IPS-18a (cell line): ENCODE results near the gene LNPK.
"Not testable (repeated sequence)": the region's sequence is repeated elsewhere in the genome, so short reads cannot be mapped to it uniquely, and the experiment has no call there.

Experiments
- H3K27ac ChIP-seq: one replicate; pipeline ENCODE4 v1.5.1; 2013; ENCODE audit warnings: low read length
- H3K27me3 ChIP-seq: one replicate; pipeline ENCODE4 v1.6.1; 2013; ENCODE audit warnings: mild to moderate bottlenecking, low read length; ENCODE audit not compliant: control insufficient read depth, insufficient read depth
- H3K36me3 ChIP-seq: one replicate; pipeline ENCODE4 v1.6.1; 2013; ENCODE audit warnings: low read depth, low read length; ENCODE audit not compliant: control insufficient read depth
- H3K4me1 ChIP-seq: one replicate; pipeline ENCODE4 v1.6.1; 2013; ENCODE audit warnings: low read depth, low read length; ENCODE audit not compliant: control insufficient read depth
- H3K4me3 ChIP-seq: one replicate; pipeline ENCODE4 v1.5.1; 2013; ENCODE audit warnings: low read length
- H3K9ac ChIP-seq: one replicate; pipeline ENCODE4 v1.6.1; 2013; ENCODE audit warnings: mild to moderate bottlenecking, low read length, moderate library complexity
- H3K9me3 ChIP-seq: one replicate; pipeline ENCODE4 v1.6.1; 2013; ENCODE audit warnings: low read depth, low read length; ENCODE audit not compliant: control insufficient read depth

Gene LNPK

GRCh38 chr2:175931805-175932204, 70.3 kb downstream of the LNPK start:
- Histone ChIP-seq H3K9ac (no peak overlapping the region), H3K4me1 (no peaks in the 10 kb centered on the region), H3K9me3 (no peaks in the 10 kb centered on the region), H3K36me3 (peaks cover 4% of the 10 kb centered on the region), H3K4me3 (no peak overlapping the region), H3K27me3 (no peaks in the 10 kb centered on the region), H3K27ac (no peak overlapping the region)

- Histone ChIP-seq H3K27me3 (no peaks in the 10 kb centered on the region), H3K9me3 (no peaks in the 10 kb centered on the region), H3K9ac (no peak overlapping the region), H3K27ac (no peak overlapping the region), H3K4me3 (no peak overlapping the region), H3K4me1 (no peaks in the 10 kb centered on the region), H3K36me3 (peaks cover 4% of the 10 kb centered on the region)
Measured at GRCh38 chr2:175930504-175930903, 71.6 kb downstream of the LNPK start.

- Histone ChIP-seq H3K36me3 (peaks cover 4% of the 10 kb centered on the region), H3K27ac (no peak overlapping the region), H3K9me3 (no peaks in the 10 kb centered on the region), H3K4me3 (no peak overlapping the region), H3K27me3 (no peaks in the 10 kb centered on the region), H3K9ac (no peak overlapping the region), H3K4me1 (no peaks in the 10 kb centered on the region)
Measured at GRCh38 chr2:175929850-175930249, 72.2 kb downstream of the LNPK start.

GRCh38 chr2:175926272-175926671, 75.8 kb downstream of the LNPK start:
- no peaks in the 10 kb centered on the region for H3K9me3 ChIP-seq
- H3K4me3 ChIP-seq: no peak overlapping the region
- H3K27me3 ChIP-seq: no peaks in the 10 kb centered on the region
- no peak overlapping the region for H3K27ac ChIP-seq
- H3K4me1 ChIP-seq: no peaks in the 10 kb centered on the region
- no peak overlapping the region for H3K9ac ChIP-seq
- peaks cover 4% of the 10 kb centered on the region for H3K36me3 ChIP-seq

GRCh38 chr2:175922160-175922559, 79.9 kb downstream of the LNPK start:
- H3K9ac ChIP-seq: no peak overlapping the region
- H3K36me3 ChIP-seq: no peaks in the 10 kb centered on the region
- no peak overlapping the region for H3K27ac ChIP-seq
- no peaks in the 10 kb centered on the region for H3K4me1 ChIP-seq
- no peak overlapping the region for H3K4me3 ChIP-seq
- no peaks in the 10 kb centered on the region for H3K9me3 ChIP-seq
- H3K27me3 ChIP-seq: no peaks in the 10 kb centered on the region

GRCh38 chr2:175918935-175919334, 83.1 kb downstream of the LNPK start:
- Histone ChIP-seq H3K27ac (no peak overlapping the region), H3K4me3 (no peak overlapping the region), H3K4me1 (no peaks in the 10 kb centered on the region), H3K9me3 (no peaks in the 10 kb centered on the region), H3K9ac (no peak overlapping the region), H3K36me3 (no peaks in the 10 kb centered on the region), H3K27me3 (no peaks in the 10 kb centered on the region)

GRCh38 chr2:175914846-175915245, 87.2 kb downstream of the LNPK start:
- Histone ChIP-seq H3K27ac (no peak overlapping the region), H3K4me3 (no peak overlapping the region), H3K9ac (no peak overlapping the region), H3K36me3 (no peaks in the 10 kb centered on the region), H3K4me1 (no peaks in the 10 kb centered on the region), H3K27me3 (no peaks in the 10 kb centered on the region), H3K9me3 (no peaks in the 10 kb centered on the region)

- not testable (repeated sequence) for H3K27ac ChIP-seq
Measured at GRCh38 chr2:175913849-175914743, 88.0 kb downstream of the LNPK start.

GRCh38 chr2:175913267-175913666, 88.8 kb downstream of the LNPK start:
- not testable (repeated sequence) for H3K9ac ChIP-seq, H3K27ac ChIP-seq, H3K4me1 ChIP-seq, H3K4me3 ChIP-seq, H3K9me3 ChIP-seq, H3K27me3 ChIP-seq, H3K36me3 ChIP-seq

More at GRCh38 chr2:175913849-175914743, 88.0 kb downstream of the LNPK start:
- not testable (repeated sequence) for H3K27me3 ChIP-seq, H3K36me3 ChIP-seq, H3K9me3 ChIP-seq, H3K4me1 ChIP-seq, H3K4me3 ChIP-seq, H3K9ac ChIP-seq

- Histone ChIP-seq H3K9ac (no peak overlapping the region), H3K27ac (no peak overlapping the region), H3K27me3 (no peaks in the 10 kb centered on the region), H3K36me3 (no peaks in the 10 kb centered on the region), H3K4me3 (no peak overlapping the region), H3K4me1 (no peaks in the 10 kb centered on the region), H3K9me3 (no peaks in the 10 kb centered on the region)
Measured at GRCh38 chr2:175904035-175904434, 98.0 kb downstream of the LNPK start.

GRCh38 chr2:175903384-175903936, 98.6 kb downstream of the LNPK start:
- Histone ChIP-seq H3K36me3 (no peaks in the 10 kb centered on the region), H3K4me1 (no peaks in the 10 kb centered on the region), H3K27me3 (no peaks in the 10 kb centered on the region), H3K9me3 (no peaks in the 10 kb centered on the region), H3K9ac (no peak overlapping the region), H3K4me3 (no peak overlapping the region), H3K27ac (no peak overlapping the region)

GRCh38 chr2:175895957-175896356, 106.1 kb downstream of the LNPK start:
- H3K27ac ChIP-seq, H3K9me3 ChIP-seq, H3K4me3 ChIP-seq: not testable (repeated sequence)

More at GRCh38 chr2:175895957-175896356, 106.1 kb downstream of the LNPK start:
- H3K27me3 ChIP-seq, H3K9ac ChIP-seq, H3K36me3 ChIP-seq, H3K4me1 ChIP-seq: not testable (repeated sequence)
